Mucosa of descending colon (tissue), 3 donors: ENCODE measurements around the gene OR13C9. TPM values are rescaled to one million over a fixed set of nuclear protein-coding genes. Genes with fewer than 3 reads are reported as not detected.
"Not testable (repeated sequence)": the region's sequence is repeated elsewhere in the genome, so short reads cannot be mapped to it uniquely, and the experiment has no call there.

Source experiments
- ATAC-seq: fragments of 200-7000 bp; cut with Tn5 transposase; one replicate; pipeline ENCODE4 v1.9.1; 2020; ENCODE audit warnings: mild to moderate bottlenecking, moderate library complexity
- DNase-seq, 3 donors: peaks; one replicate each; pipeline ENCODE4 v3.0.0-alpha.2; 2020
- H3K36me3 ChIP-seq: fragments of 200-600 bp; one replicate; pipeline ENCODE4 v1.8.0; 2021; ENCODE audit warnings: low read depth, mild to moderate bottlenecking
- H3K4me1 ChIP-seq: fragments of 200-600 bp; one replicate; pipeline ENCODE4 v1.8.0; 2021; ENCODE audit warnings: low read depth, mild to moderate bottlenecking
- H3K4me3 ChIP-seq: fragments of 200-600 bp; one replicate; pipeline ENCODE4 v1.8.0; 2021; ENCODE audit warnings: mild to moderate bottlenecking
- H3K9me3 ChIP-seq: fragments of 200-600 bp; one replicate; pipeline ENCODE4 v1.8.0; 2021; ENCODE audit warnings: mild to moderate bottlenecking
- intact Hi-C, 2 donors: fragments of 100-400 bp; cut with DNase I in 1 of 2; cut with micrococcal nuclease in 1 of 2; formaldehyde crosslinking; loops; one replicate each; pipeline versions ENCODE4 v1.11.0 to v1.11.1; 2022; cut with DNase I, micrococcal nuclease
- total RNA-seq, 3 donors: library from RNA; stranded (reverse); fragmentation: NEBNext Ultra II Directional in 2 of 3; extraction: Animal tissue kit (Norgen Biotek cat#: 25700) in 2 of 3; gene quantifications; one replicate each; pipeline versions ENCODE4 v1.2.1 to v1.2.4, GENCODE V29; 2021 to 2023
- TF ChIP-seq, protein P1 (sequence below): fragments of 200-600 bp; IDR thresholded peaks from one replicate; pipeline ENCODE4 v1.8.0; 2022; ENCODE audit warnings: antibody characterized with exemption, mild to moderate bottlenecking
- donor health status: DM: no; HTN: no; CAD: no; lungs with moderate emphysema.
- donor health status: DM: no; HTN: no; CAD: no.
- donor health status: DM: no; HTN: yes; CAD: no.

Gene OR13C9
- total RNA-seq, 3 donors from 2014 or later = not detected

DNA sequence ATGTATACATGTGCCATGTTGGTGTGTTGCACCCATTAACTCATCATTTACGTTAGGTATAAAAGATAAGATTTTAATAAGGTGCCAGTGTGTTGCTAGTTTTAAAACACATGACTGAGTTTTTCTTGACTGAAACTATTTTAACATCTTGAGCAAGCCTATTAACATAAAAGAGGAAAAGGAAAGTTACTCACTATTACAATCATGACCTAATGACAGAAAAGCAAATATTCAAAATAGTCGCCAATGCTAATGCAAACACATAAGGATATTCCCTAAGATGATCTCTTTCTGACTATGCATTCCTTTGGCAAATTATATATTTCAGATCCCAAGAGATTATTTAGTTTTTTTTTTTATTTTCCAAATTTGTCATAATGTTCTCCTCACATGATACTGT is 6.8 kb downstream of the OR13C9 start:
- Histone ChIP-seq H3K4me3 (no peak overlapping the region), H3K4me1 (no peaks in the 10 kb centered on the region), H3K9me3 (no peaks in the 10 kb centered on the region), H3K36me3 (no peaks in the 10 kb centered on the region)
- TF ChIP-seq, protein P1, sequence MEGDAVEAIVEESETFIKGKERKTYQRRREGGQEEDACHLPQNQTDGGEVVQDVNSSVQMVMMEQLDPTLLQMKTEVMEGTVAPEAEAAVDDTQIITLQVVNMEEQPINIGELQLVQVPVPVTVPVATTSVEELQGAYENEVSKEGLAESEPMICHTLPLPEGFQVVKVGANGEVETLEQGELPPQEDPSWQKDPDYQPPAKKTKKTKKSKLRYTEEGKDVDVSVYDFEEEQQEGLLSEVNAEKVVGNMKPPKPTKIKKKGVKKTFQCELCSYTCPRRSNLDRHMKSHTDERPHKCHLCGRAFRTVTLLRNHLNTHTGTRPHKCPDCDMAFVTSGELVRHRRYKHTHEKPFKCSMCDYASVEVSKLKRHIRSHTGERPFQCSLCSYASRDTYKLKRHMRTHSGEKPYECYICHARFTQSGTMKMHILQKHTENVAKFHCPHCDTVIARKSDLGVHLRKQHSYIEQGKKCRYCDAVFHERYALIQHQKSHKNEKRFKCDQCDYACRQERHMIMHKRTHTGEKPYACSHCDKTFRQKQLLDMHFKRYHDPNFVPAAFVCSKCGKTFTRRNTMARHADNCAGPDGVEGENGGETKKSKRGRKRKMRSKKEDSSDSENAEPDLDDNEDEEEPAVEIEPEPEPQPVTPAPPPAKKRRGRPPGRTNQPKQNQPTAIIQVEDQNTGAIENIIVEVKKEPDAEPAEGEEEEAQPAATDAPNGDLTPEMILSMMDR = no peak
- no peak for ATAC-seq
- intact Hi-C loops = no loop called here
- DNase-seq = no peak

DNA sequence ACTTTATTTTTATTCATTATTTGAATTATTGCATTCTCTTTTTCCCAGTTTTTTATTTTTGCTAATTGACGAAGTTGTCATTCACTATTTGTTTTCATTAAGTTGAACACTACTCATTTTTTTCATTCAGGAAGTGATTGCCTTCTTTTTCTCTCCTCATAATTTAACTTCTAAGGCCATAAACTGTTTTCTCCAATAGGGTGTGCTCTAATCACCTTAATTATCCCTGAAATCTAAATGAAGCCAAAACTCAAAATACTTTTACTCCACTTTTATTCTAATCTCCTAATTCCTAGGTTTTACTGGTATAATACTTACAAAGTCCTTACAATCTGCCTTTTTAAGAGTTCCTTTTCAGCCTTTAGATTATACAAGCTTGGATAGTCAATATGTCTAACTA is 9.7 kb downstream of the OR13C9 start:
- H3K4me3 ChIP-seq = no peak overlapping the region
- DNase-seq = no peak
- no peak for ATAC-seq
- TF ChIP-seq, protein P1 = no peak
- no peaks in the 10 kb centered on the region for H3K36me3 ChIP-seq
- no peaks in the 10 kb centered on the region for H3K4me1 ChIP-seq
- no peaks in the 10 kb centered on the region for H3K9me3 ChIP-seq
- intact Hi-C loops = no loop called here

DNA sequence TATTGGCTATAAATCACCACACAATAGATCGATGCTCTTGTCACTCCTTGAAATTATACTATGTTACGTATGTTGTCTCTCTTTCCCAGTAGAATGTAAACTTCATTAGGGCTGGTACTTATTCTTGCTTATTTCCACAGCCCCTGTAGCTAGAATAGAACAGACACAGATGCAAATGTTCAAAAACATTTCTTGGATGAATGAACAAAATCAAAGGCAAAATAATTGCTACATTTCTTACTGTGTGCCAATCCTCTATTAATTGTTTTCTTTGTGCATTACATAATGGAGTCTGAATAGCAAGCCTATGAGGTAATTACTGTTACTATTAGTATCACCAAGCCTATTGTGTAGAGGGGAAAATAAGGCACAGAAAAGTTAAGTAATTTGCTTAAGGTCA is 11.9 kb downstream of the OR13C9 start:
- no peaks in the 10 kb centered on the region for H3K36me3 ChIP-seq
- H3K4me1 ChIP-seq = no peaks in the 10 kb centered on the region
- intact Hi-C loops = no loop called here
- H3K4me3 ChIP-seq = no peak overlapping the region
- TF ChIP-seq, protein P1 = no peak
- DNase-seq = no peak
- no peak for ATAC-seq
- no peaks in the 10 kb centered on the region for H3K9me3 ChIP-seq

DNA sequence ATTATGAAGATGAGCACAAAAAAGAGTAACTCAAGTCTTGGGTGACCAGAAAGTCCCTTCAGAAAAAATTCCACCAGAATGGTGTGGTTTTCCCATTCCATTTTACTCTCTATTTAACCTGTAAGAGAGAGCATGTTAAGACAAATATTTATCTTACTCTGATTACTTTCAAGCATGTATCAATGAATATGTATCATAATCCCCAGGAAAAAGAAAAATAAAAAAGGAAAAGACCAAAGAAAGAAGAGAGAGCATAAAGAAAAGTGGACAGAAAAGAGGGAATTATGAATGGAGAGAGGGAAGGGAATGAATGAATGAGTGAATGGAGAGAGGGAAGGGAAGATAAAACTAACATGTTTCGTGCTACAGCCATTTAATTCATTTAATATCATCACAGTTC is 12.5 kb downstream of the OR13C9 start, which contains the start of gene OR13C2:
Gene OR13C2, minus strand, starts transcription at position 101 of the 400 bp plus-strand sequence. Its CDS starts 0 bp downstream, at position 101.
- H3K4me3 ChIP-seq, H3K36me3 ChIP-seq, intact Hi-C loops, H3K9me3 ChIP-seq, DNase-seq, H3K4me1 ChIP-seq, ATAC-seq: not testable (repeated sequence)

DNA sequence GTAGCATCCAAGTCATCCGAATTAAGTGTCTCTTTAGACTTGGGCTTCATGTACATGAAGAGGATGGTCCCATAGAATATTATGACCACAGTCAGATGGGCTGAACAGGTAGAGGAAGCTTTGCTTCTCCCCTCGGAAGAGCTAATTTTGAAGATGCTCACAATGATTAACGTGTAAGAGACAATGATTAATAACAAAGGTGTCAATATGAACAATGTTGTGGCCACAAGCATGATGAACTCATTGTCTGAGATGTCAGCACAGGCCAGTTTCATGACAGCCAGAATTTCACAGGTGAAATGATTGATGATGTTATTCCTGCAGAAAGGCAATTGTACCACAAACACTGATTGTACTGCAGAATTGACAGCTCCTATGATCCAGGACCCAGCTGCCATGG is 13.2 kb downstream of the OR13C9 start:
- H3K9me3 ChIP-seq = no peaks in the 10 kb centered on the region
- H3K4me3 ChIP-seq = no peak overlapping the region
- ATAC-seq = no peak
- no peaks in the 10 kb centered on the region for H3K36me3 ChIP-seq
- TF ChIP-seq, protein P1 = no peak
- no peaks in the 10 kb centered on the region for H3K4me1 ChIP-seq
- intact Hi-C loops = no loop called here
- no peak for DNase-seq

DNA sequence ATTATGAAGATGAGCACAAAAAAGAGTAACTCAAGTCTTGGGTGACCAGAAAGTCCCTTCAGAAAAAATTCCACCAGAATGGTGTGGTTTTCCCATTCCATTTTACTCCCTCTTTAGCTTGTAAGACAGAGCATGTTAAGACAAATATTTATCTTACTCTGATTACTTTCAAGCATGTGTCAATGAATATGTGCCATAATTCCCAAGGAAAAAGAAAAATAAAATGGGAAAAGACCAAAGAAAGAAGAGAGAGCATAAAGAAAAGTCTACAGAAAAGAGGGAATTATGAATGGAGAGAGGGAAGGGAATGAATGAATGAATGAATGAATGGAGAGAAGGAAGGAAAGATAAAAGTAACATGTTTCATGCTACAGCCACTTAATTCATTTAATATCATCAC is 18.7 kb downstream of the OR13C9 start, which contains the start of gene OR13C5:
Gene OR13C5, minus strand, starts transcription at position 101 of the 400 bp plus-strand sequence. Its CDS starts 0 bp downstream, at position 101.
- H3K4me3 ChIP-seq, H3K4me1 ChIP-seq, H3K36me3 ChIP-seq, intact Hi-C loops, ATAC-seq, DNase-seq, H3K9me3 ChIP-seq: not testable (repeated sequence)

DNA sequence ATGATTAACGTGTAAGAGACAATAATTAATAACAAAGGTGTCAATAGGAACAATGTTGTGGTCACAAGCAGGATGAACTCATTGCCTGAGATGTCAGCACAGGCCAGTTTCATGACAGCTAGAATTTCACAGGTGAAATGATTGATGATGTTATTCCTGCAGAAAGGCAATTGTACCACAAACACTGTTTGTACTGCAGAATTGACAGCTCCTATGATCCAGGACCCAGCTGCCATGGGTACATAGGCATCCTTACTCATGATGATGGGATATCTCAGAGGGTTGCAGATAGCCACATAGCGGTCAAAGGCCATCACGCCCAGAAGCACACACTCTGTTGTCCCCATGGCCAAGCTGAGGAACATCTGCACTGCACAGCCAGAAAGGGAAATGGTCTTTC is 19.3 kb downstream of the OR13C9 start:
- intact Hi-C loops, H3K36me3 ChIP-seq: not testable (repeated sequence)

More for the DNA sequence above, 19.3 kb downstream of the OR13C9 start:
- not testable (repeated sequence) for H3K4me1 ChIP-seq, DNase-seq, H3K4me3 ChIP-seq, H3K9me3 ChIP-seq, ATAC-seq
